ENCODE data around the gene PPP1R8.
"Not testable (repeated sequence)": the region's sequence is repeated elsewhere in the genome, so short reads cannot be mapped to it uniquely, and the experiment has no call there.

The PPP1R8 gene

GRCh38 chr1:27833470-27833869 is 2.9 kb downstream of the PPP1R8 start:
- no peaks in the 10 kb centered on the region for H3K4me1 ChIP-seq (ENCODE audit: insufficient read depth, insufficient read length)
- no peak for DNase-seq (ENCODE audit: low read depth, low spot score)
- no peak for TF ChIP-seq SUZ12 (IDR thresholded peaks at IDR 0.05; ENCODE audit: extremely low read depth, insufficient read depth, insufficient read length)
- TF ChIP-seq ZNF274 (IDR thresholded peaks at IDR 0.05; ENCODE audit: low read depth, low read length), result no peak
- TF ChIP-seq YY1 (IDR thresholded peaks at IDR 0.05; ENCODE audit: insufficient read depth, insufficient read length), result no peak
- H3K4me3 ChIP-seq (ENCODE audit: insufficient read length, low read depth), result no peak overlapping the region
- no peak overlapping the region for H3K9ac ChIP-seq (ENCODE audit: insufficient read length, low read depth)
- no peaks in the 10 kb centered on the region for H3K27me3 ChIP-seq (ENCODE audit: insufficient read depth, insufficient read length)
- peaks cover 53% of the 10 kb centered on the region for H3K36me3 ChIP-seq (ENCODE audit: insufficient read depth, insufficient read length, low read length)
- 0 out of 2 replicates have a peak, but pooled peaks cover 5% of the 10 kb centered on the region for H3K9me3 ChIP-seq (ENCODE audit: insufficient read depth, low read length)

- H3K4me3 ChIP-seq (ENCODE audit: insufficient read length, low read depth), result no peak overlapping the region
- no peak for DNase-seq (ENCODE audit: low read depth, low spot score)
- no peaks in the 10 kb centered on the region for H3K27me3 ChIP-seq (ENCODE audit: insufficient read depth, insufficient read length)
- no peaks in the 10 kb centered on the region for H3K9me3 ChIP-seq (ENCODE audit: insufficient read depth, low read length)
- no peaks in the 10 kb centered on the region for H3K4me1 ChIP-seq (ENCODE audit: insufficient read depth, insufficient read length)
- H3K9ac ChIP-seq (ENCODE audit: insufficient read length, low read depth), result no peak overlapping the region
- TF ChIP-seq YY1 (IDR thresholded peaks at IDR 0.05; ENCODE audit: insufficient read depth, insufficient read length) (no peak), SUZ12 (IDR thresholded peaks at IDR 0.05; ENCODE audit: extremely low read depth, insufficient read depth, insufficient read length) (no peak), ZNF274 (IDR thresholded peaks at IDR 0.05; ENCODE audit: low read depth, low read length) (no peak)
- H3K36me3 ChIP-seq (ENCODE audit: insufficient read depth, insufficient read length, low read length), result peaks cover 68% of the 10 kb centered on the region
Observed at GRCh38 chr1:27835046-27835445, 4.5 kb downstream of the PPP1R8 start.

GRCh38 chr1:27835501-27835900 is 4.9 kb downstream of the PPP1R8 start:
- Histone ChIP-seq H3K4me1 (ENCODE audit: insufficient read depth, insufficient read length) (no peaks in the 10 kb centered on the region), H3K9ac (ENCODE audit: insufficient read length, low read depth) (no peak overlapping the region), H3K27me3 (ENCODE audit: insufficient read depth, insufficient read length) (no peaks in the 10 kb centered on the region), H3K36me3 (ENCODE audit: insufficient read depth, insufficient read length, low read length) (peaks cover 73% of the 10 kb centered on the region), H3K4me3 (ENCODE audit: insufficient read length, low read depth) (no peak overlapping the region), H3K9me3 (ENCODE audit: insufficient read depth, low read length) (no peaks in the 10 kb centered on the region)
- DNase-seq (ENCODE audit: low read depth, low spot score), result no peak
- no peak for TF ChIP-seq YY1 (IDR thresholded peaks at IDR 0.05; ENCODE audit: insufficient read depth, insufficient read length)
- TF ChIP-seq ZNF274 (IDR thresholded peaks at IDR 0.05; ENCODE audit: low read depth, low read length), result no peak
- TF ChIP-seq SUZ12 (IDR thresholded peaks at IDR 0.05; ENCODE audit: extremely low read depth, insufficient read depth, insufficient read length), result no peak

GRCh38 chr1:27849951-27850350 is 19.4 kb downstream of the PPP1R8 start:
- no peak overlapping the region for H3K4me3 ChIP-seq (ENCODE audit: insufficient read length, low read depth)
- H3K4me1 ChIP-seq (ENCODE audit: insufficient read depth, insufficient read length), result no peaks in the 10 kb centered on the region
- peaks cover 65% of the 10 kb centered on the region for H3K36me3 ChIP-seq (ENCODE audit: insufficient read depth, insufficient read length, low read length)
- H3K27me3 ChIP-seq (ENCODE audit: insufficient read depth, insufficient read length), result no peaks in the 10 kb centered on the region
- TF ChIP-seq ZNF274 (IDR thresholded peaks at IDR 0.05; ENCODE audit: low read depth, low read length) (no peak), YY1 (IDR thresholded peaks at IDR 0.05; ENCODE audit: insufficient read depth, insufficient read length) (no peak), SUZ12 (IDR thresholded peaks at IDR 0.05; ENCODE audit: extremely low read depth, insufficient read depth, insufficient read length) (no peak)
- H3K9me3 ChIP-seq (ENCODE audit: insufficient read depth, low read length), result peaks cover 23% of the 10 kb centered on the region
- DNase-seq (ENCODE audit: low read depth, low spot score), result no peak
- H3K9ac ChIP-seq (ENCODE audit: insufficient read length, low read depth), result no peak overlapping the region

- H3K27me3 ChIP-seq (ENCODE audit: insufficient read depth, insufficient read length), result no peaks in the 10 kb centered on the region
- H3K9me3 ChIP-seq (ENCODE audit: insufficient read depth, low read length), result peaks cover 15% of the 10 kb centered on the region
- no peak for DNase-seq (ENCODE audit: low read depth, low spot score)
- peaks cover 19% of the 10 kb centered on the region for H3K36me3 ChIP-seq (ENCODE audit: insufficient read depth, insufficient read length, low read length)
- H3K9ac ChIP-seq (ENCODE audit: insufficient read length, low read depth), result no peak overlapping the region
- H3K4me1 ChIP-seq (ENCODE audit: insufficient read depth, insufficient read length), result peaks cover 6% of the 10 kb centered on the region
- no peak overlapping the region for H3K4me3 ChIP-seq (ENCODE audit: insufficient read length, low read depth)
- TF ChIP-seq SUZ12 (IDR thresholded peaks at IDR 0.05; ENCODE audit: extremely low read depth, insufficient read depth, insufficient read length), result no peak
- TF ChIP-seq YY1 (IDR thresholded peaks at IDR 0.05; ENCODE audit: insufficient read depth, insufficient read length), result no peak
- TF ChIP-seq ZNF274 (IDR thresholded peaks at IDR 0.05; ENCODE audit: low read depth, low read length), result no peak
Observed at GRCh38 chr1:27855085-27855484, 24.5 kb downstream of the PPP1R8 start.

- no peak overlapping the region for H3K4me3 ChIP-seq (ENCODE audit: insufficient read length, low read depth)
- H3K9ac ChIP-seq (ENCODE audit: insufficient read length, low read depth), result no peak overlapping the region
- H3K36me3 ChIP-seq (ENCODE audit: insufficient read depth, insufficient read length, low read length), result peaks cover 2% of the 10 kb centered on the region
- DNase-seq (ENCODE audit: low read depth, low spot score), result no peak
- no peaks in the 10 kb centered on the region for H3K27me3 ChIP-seq (ENCODE audit: insufficient read depth, insufficient read length)
- TF ChIP-seq ZNF274 (IDR thresholded peaks at IDR 0.05; ENCODE audit: low read depth, low read length), result no peak
- TF ChIP-seq YY1 (IDR thresholded peaks at IDR 0.05; ENCODE audit: insufficient read depth, insufficient read length), result no peak
- TF ChIP-seq SUZ12 (IDR thresholded peaks at IDR 0.05; ENCODE audit: extremely low read depth, insufficient read depth, insufficient read length), result no peak
- H3K9me3 ChIP-seq (ENCODE audit: insufficient read depth, low read length), result peaks cover 3% of the 10 kb centered on the region
- H3K4me1 ChIP-seq (ENCODE audit: insufficient read depth, insufficient read length), result peaks cover 6% of the 10 kb centered on the region
Observed at GRCh38 chr1:27856561-27857343, 26.2 kb downstream of the PPP1R8 start.

- not testable (repeated sequence) for H3K36me3 ChIP-seq (ENCODE audit: insufficient read depth, insufficient read length, low read length)
Observed at GRCh38 chr1:27857552-27857951, 27.0 kb downstream of the PPP1R8 start.

More at GRCh38 chr1:27857552-27857951, 27.0 kb downstream of the PPP1R8 start:
- not testable (repeated sequence) for H3K9me3 ChIP-seq (ENCODE audit: insufficient read depth, low read length); H3K9ac ChIP-seq (ENCODE audit: insufficient read length, low read depth); H3K4me1 ChIP-seq (ENCODE audit: insufficient read depth, insufficient read length); H3K4me3 ChIP-seq (ENCODE audit: insufficient read length, low read depth); DNase-seq (ENCODE audit: low read depth, low spot score); H3K27me3 ChIP-seq (ENCODE audit: insufficient read depth, insufficient read length)

Data from NT2/D1 (cell line).